ENCODE results near the gene MOSMO. TPM values are rescaled to one million over a fixed set of nuclear protein-coding genes. Genes with fewer than 3 reads are reported as not detected.

The MOSMO gene
- total and polyA plus RNA-seq, 2 experiments from 2014 or later: 2.7 to 11.7 TPM

GRCh38 chr16:22013486-22013885 is 5.6 kb downstream of the MOSMO start:
- Histone ChIP-seq H3F3A (ENCODE audit: insufficient read depth) (peaks cover 8% of the 10 kb centered on the region; the same call in 1 of the 2 replicates), H3K36me3 (ENCODE audit: low read depth) (no peaks in the 10 kb centered on the region), H3K4me1 (ENCODE audit: insufficient read depth) (peaks cover 18% of the 10 kb centered on the region), H4K20me1 (ENCODE audit: insufficient read depth) (peaks cover 15% of the 10 kb centered on the region), H3K9me2 (ENCODE audit: insufficient read depth) (no peaks in the 10 kb centered on the region), H3K9me3 (ENCODE audit: low read depth) (no peaks in the 10 kb centered on the region), H3K27me3 (replicated peaks; ENCODE audit: insufficient read depth) (no peaks in the 10 kb centered on the region), H3K9ac (no peak overlapping the region), H3K4me2 (ENCODE audit: unreplicated experiment) (no peak overlapping the region), H3K79me2 (ENCODE audit: insufficient read depth) (peaks cover 100% of the 10 kb centered on the region), H3K4me3 (no peak overlapping the region), H3K27ac (no peak overlapping the region), H2AFZ (no peak overlapping the region)
- in situ Hi-C loops (cut with MboI): loop anchor here (10.0 kb wide), 1 partner anchor 51 kb away; no protein-coding TSS in a partner anchor
- DNase-seq: no peak
- 72 to 75% methylated on average over 4 of the region's 4 CpGs for WGBS, 2 experiments (ENCODE audit: low coverage in 1 of 2, low lambda C conversion rate in 2 of 2, missing lambda C conversion rate in 2 of 2)
- TF ChIP-seq EZH2phosphoT487 (IDR thresholded peaks at IDR 0.05; ENCODE audit: insufficient read depth, low read depth) (no peak), EZH2 (IDR thresholded peaks at IDR 0.05; ENCODE audit: insufficient read depth, poor library complexity, severe bottlenecking) (no peak)

DNA sequence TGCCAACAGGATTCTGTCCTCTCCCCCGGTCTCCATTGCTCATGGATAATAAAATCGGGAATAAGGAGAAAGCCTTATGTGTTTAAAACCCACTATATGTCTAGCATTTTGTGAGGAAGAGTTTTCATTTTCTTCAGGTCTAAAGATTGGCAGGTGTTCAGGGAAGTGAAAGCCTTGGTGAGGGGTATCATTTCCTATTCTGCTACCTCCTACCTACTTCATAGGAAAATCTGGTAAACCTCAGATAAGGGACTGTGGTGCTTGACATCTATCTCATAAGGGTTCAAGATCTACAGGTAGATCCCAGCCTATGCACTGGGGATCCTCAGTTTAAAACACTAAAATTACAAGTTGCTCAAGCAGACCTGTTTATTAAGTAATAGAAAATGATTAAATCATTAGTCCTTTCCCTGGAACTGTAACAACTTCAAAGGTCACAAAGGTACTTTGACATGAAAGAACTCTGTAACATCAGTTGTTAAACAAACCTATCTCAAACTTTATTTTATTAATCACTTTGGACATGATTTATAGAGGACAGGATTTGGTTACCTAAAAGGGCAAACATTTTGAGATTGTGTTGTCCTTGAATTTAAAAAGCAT is 6.5 kb downstream of the MOSMO start:
- no peaks in the 10 kb centered on the region for H3K9me3 ChIP-seq (ENCODE audit: low read depth)
- H3F3A ChIP-seq (ENCODE audit: insufficient read depth): peaks cover 10% of the 10 kb centered on the region; the same call in 1 of the 2 replicates
- H3K36me3 ChIP-seq (ENCODE audit: low read depth): no peaks in the 10 kb centered on the region
- H4K20me1 ChIP-seq (ENCODE audit: insufficient read depth): peaks cover 18% of the 10 kb centered on the region
- H3K27me3 ChIP-seq (replicated peaks; ENCODE audit: insufficient read depth): no peaks in the 10 kb centered on the region
- in situ Hi-C loops (cut with MboI): loop anchor here (10.0 kb wide), 1 partner anchor 50 kb away; no protein-coding TSS in a partner anchor
- no peak overlapping the region for H3K9ac ChIP-seq
- no peak overlapping the region for H3K4me3 ChIP-seq
- H3K9me2 ChIP-seq (ENCODE audit: insufficient read depth): no peaks in the 10 kb centered on the region
- H3K79me2 ChIP-seq (ENCODE audit: insufficient read depth): peaks cover 100% of the 10 kb centered on the region
- WGBS, 2 experiments (ENCODE audit: low coverage in 1 of 2, low lambda C conversion rate in 2 of 2, missing lambda C conversion rate in 2 of 2): 92 to 98% methylated on average over 2 of the region's 2 CpGs
- no peak for TF ChIP-seq EZH2phosphoT487 (IDR thresholded peaks at IDR 0.05; ENCODE audit: insufficient read depth, low read depth)
- TF ChIP-seq EZH2 (IDR thresholded peaks at IDR 0.05; ENCODE audit: insufficient read depth, poor library complexity, severe bottlenecking): no peak
- DNase-seq: no peak
- no peak overlapping the region for H2AFZ ChIP-seq
- H3K4me1 ChIP-seq (ENCODE audit: insufficient read depth): peaks cover 21% of the 10 kb centered on the region
- no peak overlapping the region for H3K4me2 ChIP-seq (ENCODE audit: unreplicated experiment)
- H3K27ac ChIP-seq: no peak overlapping the region

- H3K4me2 ChIP-seq (ENCODE audit: unreplicated experiment): no peak overlapping the region
- 94 to 99% methylated on average over 4 of the region's 4 CpGs for WGBS, 2 experiments (ENCODE audit: low coverage in 1 of 2, low lambda C conversion rate in 2 of 2, missing lambda C conversion rate in 2 of 2)
- in situ Hi-C loops (cut with MboI): loop anchor here (10.0 kb wide), 1 partner anchor 48 kb away; no protein-coding TSS in a partner anchor
Measured at GRCh38 chr16:22016927-22017326, 9.0 kb downstream of the MOSMO start.

DNA sequence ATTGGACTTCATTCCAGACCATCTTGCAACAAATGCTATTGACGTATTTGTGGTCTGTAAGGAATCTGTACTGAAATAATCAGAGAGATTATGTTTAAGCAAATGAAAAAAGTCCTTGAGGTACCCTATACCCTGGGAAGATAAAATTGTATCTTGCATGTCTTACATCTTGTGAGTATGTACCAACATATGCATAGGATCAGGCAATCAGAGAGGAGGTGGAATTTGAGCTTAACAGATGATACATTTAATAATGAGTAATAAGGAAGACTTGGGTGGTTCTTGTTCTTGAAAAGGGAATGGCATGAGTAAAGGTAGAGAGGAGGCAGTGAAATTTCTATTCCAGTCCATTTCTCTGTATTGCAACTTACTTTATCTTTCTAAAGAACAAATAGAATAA is 10.6 kb downstream of the MOSMO start:
- Histone ChIP-seq H3K4me3 (no peak overlapping the region), H3K36me3 (ENCODE audit: low read depth) (no peaks in the 10 kb centered on the region), H3K27ac (no peak overlapping the region), H3K4me1 (ENCODE audit: insufficient read depth) (peaks cover 11% of the 10 kb centered on the region), H3K9me3 (ENCODE audit: low read depth) (no peaks in the 10 kb centered on the region), H2AFZ (no peak overlapping the region), H3K27me3 (replicated peaks; ENCODE audit: insufficient read depth) (no peaks in the 10 kb centered on the region), H3K9me2 (ENCODE audit: insufficient read depth) (no peaks in the 10 kb centered on the region), H3K4me2 (ENCODE audit: unreplicated experiment) (no peak overlapping the region), H3F3A (ENCODE audit: insufficient read depth) (peaks cover 10% of the 10 kb centered on the region; the same call in 1 of the 2 replicates), H3K9ac (no peak overlapping the region), H4K20me1 (ENCODE audit: insufficient read depth) (peaks cover 20% of the 10 kb centered on the region), H3K79me2 (ENCODE audit: insufficient read depth) (peaks cover 100% of the 10 kb centered on the region)
- TF ChIP-seq EZH2phosphoT487 (IDR thresholded peaks at IDR 0.05; ENCODE audit: insufficient read depth, low read depth) (no peak), EZH2 (IDR thresholded peaks at IDR 0.05; ENCODE audit: insufficient read depth, poor library complexity, severe bottlenecking) (no peak)
- in situ Hi-C loops (cut with MboI): loop anchor here (10.0 kb wide), 1 partner anchor 46 kb away; no protein-coding TSS in a partner anchor
- 95 to 98% methylated on average over 1 of the region's 1 CpG for WGBS, 2 experiments (ENCODE audit: low coverage in 1 of 2, low lambda C conversion rate in 2 of 2, missing lambda C conversion rate in 2 of 2)
- DNase-seq: peak; percentile 44

More at GRCh38 chr16:22016927-22017326, 9.0 kb downstream of the MOSMO start:
- Histone ChIP-seq H3K36me3 (ENCODE audit: low read depth) (no peaks in the 10 kb centered on the region), H3K27me3 (replicated peaks; ENCODE audit: insufficient read depth) (no peaks in the 10 kb centered on the region), H4K20me1 (ENCODE audit: insufficient read depth) (peaks cover 25% of the 10 kb centered on the region), H3K9ac (no peak overlapping the region), H2AFZ (no peak overlapping the region), H3F3A (ENCODE audit: insufficient read depth) (peaks cover 10% of the 10 kb centered on the region; the same call in 1 of the 2 replicates), H3K9me3 (ENCODE audit: low read depth) (no peaks in the 10 kb centered on the region), H3K4me1 (ENCODE audit: insufficient read depth) (peaks cover 11% of the 10 kb centered on the region), H3K9me2 (ENCODE audit: insufficient read depth) (no peaks in the 10 kb centered on the region), H3K27ac (no peak overlapping the region), H3K79me2 (ENCODE audit: insufficient read depth) (peaks cover 100% of the 10 kb centered on the region), H3K4me3 (no peak overlapping the region)
- no peak for TF ChIP-seq EZH2phosphoT487 (IDR thresholded peaks at IDR 0.05; ENCODE audit: insufficient read depth, low read depth)
- TF ChIP-seq EZH2 (IDR thresholded peaks at IDR 0.05; ENCODE audit: insufficient read depth, poor library complexity, severe bottlenecking): no peak
- DNase-seq: no peak
